Measurements from ENCODE around the gene CDKN2B-AS1. TPM values are rescaled to one million over a fixed set of nuclear protein-coding genes. Genes with fewer than 3 reads are reported as not detected.

CDKN2B-AS1 gene
- total RNA-seq, 1 donor: 2.1 TPM

DNA sequence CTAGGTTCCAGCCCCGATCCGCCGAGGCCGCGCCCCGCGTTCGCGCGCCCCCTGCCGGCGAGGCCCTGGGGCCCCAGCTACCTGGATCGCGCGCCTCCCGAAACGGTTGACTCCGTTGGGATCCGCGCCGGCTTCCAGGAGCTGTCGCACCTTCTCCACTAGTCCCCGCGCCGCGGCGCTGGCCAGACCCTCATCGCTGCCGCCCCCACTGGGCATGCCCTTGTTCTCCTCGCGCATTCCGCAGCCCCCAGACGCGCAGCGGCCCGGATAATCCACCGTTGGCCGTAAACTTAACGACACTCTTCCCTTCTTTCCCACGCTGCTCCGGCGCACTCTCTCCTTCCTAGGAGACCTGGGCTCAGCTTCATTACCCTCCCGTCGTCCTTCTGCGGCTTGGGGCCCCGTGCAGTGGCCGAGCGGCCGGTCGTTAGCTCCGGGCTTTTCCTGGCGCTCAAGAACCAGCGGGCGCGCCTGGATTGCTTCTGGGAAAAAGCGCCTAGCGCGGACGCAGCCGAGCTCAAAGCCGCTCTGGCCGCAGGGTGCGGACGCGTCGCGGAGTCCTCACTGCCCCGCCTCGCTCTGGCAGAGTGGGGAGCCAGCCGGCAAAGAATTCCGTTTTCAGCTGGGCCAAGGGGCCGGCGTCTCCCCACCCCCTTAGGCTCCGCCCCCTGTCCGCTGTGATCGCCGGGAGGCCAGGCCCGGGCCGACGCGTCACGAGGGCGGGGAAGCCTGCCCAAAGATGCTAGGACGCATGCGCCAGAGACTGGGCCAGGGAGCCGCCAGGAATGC, 14.3 kb downstream of the CDKN2B-AS1 start, which contains the start of gene CDKN2B:
TSS of gene CDKN2B (minus strand) at position 589 of the 789 bp plus-strand sequence. CDS start at position 237, 352 bp downstream.
- Histone ChIP-seq H3K27me3 (ENCODE audit: insufficient read depth, low read length) (peaks cover 84% of the 10 kb centered on the region), H3K9me3 (ENCODE audit: low read depth, low read length) (no peaks in the 10 kb centered on the region), H3K4me1 (ENCODE audit: insufficient read depth, low read length) (peaks cover 27% of the 10 kb centered on the region), H3K4me3 (ENCODE audit: low read length) (peak within 1 kb of the TSS; percentile 47)

GRCh38 chr9:22009506-22009867, 14.9 kb downstream of the CDKN2B-AS1 start:
- peaks cover 27% of the 10 kb centered on the region for H3K4me1 ChIP-seq (ENCODE audit: insufficient read depth, low read length)
- H3K27me3 ChIP-seq (ENCODE audit: insufficient read depth, low read length): peaks cover 78% of the 10 kb centered on the region
- peak overlapping the region; percentile 47 for H3K4me3 ChIP-seq (ENCODE audit: low read length)
- no peaks in the 10 kb centered on the region for H3K9me3 ChIP-seq (ENCODE audit: low read depth, low read length)

- peaks cover 16% of the 10 kb centered on the region for H3K4me1 ChIP-seq (ENCODE audit: insufficient read depth, low read length)
- H3K27me3 ChIP-seq (ENCODE audit: insufficient read depth, low read length): peaks cover 63% of the 10 kb centered on the region
- H3K4me3 ChIP-seq (ENCODE audit: low read length): no peak overlapping the region
- no peaks in the 10 kb centered on the region for H3K9me3 ChIP-seq (ENCODE audit: low read depth, low read length)
These were observed 16.5 kb downstream of the CDKN2B-AS1 start for GRCh38 chr9:22010866-22011625.

DNA sequence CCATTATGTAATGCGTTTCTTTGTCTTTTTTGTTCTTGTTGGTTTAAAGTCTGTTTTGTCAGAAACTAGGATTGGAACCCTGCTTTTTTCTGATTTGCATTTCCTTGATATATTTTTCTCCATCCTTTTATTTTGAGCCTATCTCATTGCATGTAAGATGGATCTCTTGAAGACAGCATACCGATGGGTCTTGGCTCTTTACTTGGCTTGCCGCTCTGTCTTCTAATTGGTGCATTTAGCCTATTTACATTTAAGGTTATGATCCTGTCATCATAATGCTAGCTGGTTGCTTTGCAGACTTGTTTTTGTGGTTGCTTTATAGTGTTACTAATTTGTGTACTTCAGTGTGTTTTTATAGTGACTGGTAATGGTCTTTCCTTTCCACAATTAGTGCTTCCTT, 27.8 kb downstream of the CDKN2B-AS1 start:
- no peak overlapping the region for H3K4me3 ChIP-seq (ENCODE audit: low read length)
- H3K27me3 ChIP-seq (ENCODE audit: insufficient read depth, low read length): peaks cover 13% of the 10 kb centered on the region

DNA sequence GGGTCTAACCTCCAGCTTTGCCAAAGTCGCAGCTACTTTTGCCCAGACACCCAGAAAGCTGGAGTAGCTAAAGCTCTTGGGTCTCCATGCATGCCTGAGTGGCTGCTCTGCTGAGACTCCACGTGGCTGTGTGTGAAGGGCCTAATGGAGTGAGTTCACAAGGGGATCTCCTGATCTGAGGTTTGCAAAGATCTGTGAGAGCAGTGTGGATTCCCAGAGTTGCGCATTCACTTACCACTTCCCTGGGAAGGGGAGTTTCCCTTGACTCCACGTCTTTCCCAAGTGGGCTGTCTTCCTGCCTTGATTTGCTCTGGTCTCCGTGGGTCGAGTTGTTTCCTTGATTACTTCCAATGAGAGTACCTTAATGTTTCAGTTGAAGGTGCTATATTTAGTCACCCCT, 32.1 kb downstream of the CDKN2B-AS1 start:
- H3K27me3 ChIP-seq (ENCODE audit: insufficient read depth, low read length): peaks cover 8% of the 10 kb centered on the region
- no peaks in the 10 kb centered on the region for H3K9me3 ChIP-seq (ENCODE audit: low read depth, low read length)
- peaks cover 17% of the 10 kb centered on the region for H3K4me1 ChIP-seq (ENCODE audit: insufficient read depth, low read length)
- H3K4me3 ChIP-seq (ENCODE audit: low read length): no peak overlapping the region

More for the DNA sequence above, 27.8 kb downstream of the CDKN2B-AS1 start:
- Histone ChIP-seq H3K9me3 (ENCODE audit: low read depth, low read length) (no peaks in the 10 kb centered on the region), H3K4me1 (ENCODE audit: insufficient read depth, low read length) (no peaks in the 10 kb centered on the region)

GRCh38 chr9:22028394-22028793, 33.8 kb downstream of the CDKN2B-AS1 start:
- peaks cover 19% of the 10 kb centered on the region for H3K4me1 ChIP-seq (ENCODE audit: insufficient read depth, low read length)

DNA sequence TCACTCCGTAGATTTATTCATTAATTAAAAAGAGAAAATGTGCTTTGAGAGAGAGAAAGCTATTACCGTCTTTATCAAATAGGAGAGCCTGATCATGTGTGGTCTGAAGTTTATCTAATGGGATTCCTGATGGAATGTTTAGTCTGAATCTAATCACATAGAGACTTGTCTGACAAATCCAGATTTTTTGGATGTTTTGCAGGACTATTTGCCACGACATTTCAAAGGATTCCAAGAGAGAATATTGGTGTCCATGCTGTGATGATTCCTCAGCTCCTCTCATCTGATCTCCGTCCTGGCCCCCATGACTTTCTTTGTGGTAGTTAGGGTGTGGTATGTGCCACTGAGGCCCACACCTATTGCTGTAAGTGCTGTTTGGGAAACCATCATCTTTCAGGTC, 34.6 kb downstream of the CDKN2B-AS1 start:
- no peak overlapping the region for H3K4me3 ChIP-seq (ENCODE audit: low read length)
- no peaks in the 10 kb centered on the region for H3K27me3 ChIP-seq (ENCODE audit: insufficient read depth, low read length)
- peaks cover 19% of the 10 kb centered on the region for H3K4me1 ChIP-seq (ENCODE audit: insufficient read depth, low read length)
- H3K9me3 ChIP-seq (ENCODE audit: low read depth, low read length): no peaks in the 10 kb centered on the region

More at GRCh38 chr9:22028394-22028793, 33.8 kb downstream of the CDKN2B-AS1 start:
- Histone ChIP-seq H3K9me3 (ENCODE audit: low read depth, low read length) (no peaks in the 10 kb centered on the region), H3K4me3 (ENCODE audit: low read length) (no peak overlapping the region), H3K27me3 (ENCODE audit: insufficient read depth, low read length) (no peaks in the 10 kb centered on the region)

- Histone ChIP-seq H3K4me1 (ENCODE audit: insufficient read depth, low read length) (peaks cover 21% of the 10 kb centered on the region), H3K27me3 (ENCODE audit: insufficient read depth, low read length) (no peaks in the 10 kb centered on the region), H3K4me3 (ENCODE audit: low read length) (no peak overlapping the region), H3K9me3 (ENCODE audit: low read depth, low read length) (no peaks in the 10 kb centered on the region)
These were observed 35.6 kb downstream of the CDKN2B-AS1 start for GRCh38 chr9:22030101-22030598.

GRCh38 chr9:22031655-22032411, 37.2 kb downstream of the CDKN2B-AS1 start:
- Histone ChIP-seq H3K4me1 (ENCODE audit: insufficient read depth, low read length) (peaks cover 31% of the 10 kb centered on the region), H3K9me3 (ENCODE audit: low read depth, low read length) (no peaks in the 10 kb centered on the region), H3K27me3 (ENCODE audit: insufficient read depth, low read length) (no peaks in the 10 kb centered on the region), H3K4me3 (ENCODE audit: low read length) (no peak overlapping the region)

GRCh38 chr9:22033012-22033630, 38.5 kb downstream of the CDKN2B-AS1 start:
- Histone ChIP-seq H3K9me3 (ENCODE audit: low read depth, low read length) (no peaks in the 10 kb centered on the region), H3K4me3 (ENCODE audit: low read length) (no peak overlapping the region), H3K4me1 (ENCODE audit: insufficient read depth, low read length) (peaks cover 39% of the 10 kb centered on the region), H3K27me3 (ENCODE audit: insufficient read depth, low read length) (no peaks in the 10 kb centered on the region)

- H3K27me3 ChIP-seq (ENCODE audit: insufficient read depth, low read length): no peaks in the 10 kb centered on the region
- H3K9me3 ChIP-seq (ENCODE audit: low read depth, low read length): no peaks in the 10 kb centered on the region
- H3K4me3 ChIP-seq (ENCODE audit: low read length): no peak overlapping the region
- H3K4me1 ChIP-seq (ENCODE audit: insufficient read depth, low read length): peaks cover 29% of the 10 kb centered on the region
These were observed 41.0 kb downstream of the CDKN2B-AS1 start for GRCh38 chr9:22035591-22036011.

DNA sequence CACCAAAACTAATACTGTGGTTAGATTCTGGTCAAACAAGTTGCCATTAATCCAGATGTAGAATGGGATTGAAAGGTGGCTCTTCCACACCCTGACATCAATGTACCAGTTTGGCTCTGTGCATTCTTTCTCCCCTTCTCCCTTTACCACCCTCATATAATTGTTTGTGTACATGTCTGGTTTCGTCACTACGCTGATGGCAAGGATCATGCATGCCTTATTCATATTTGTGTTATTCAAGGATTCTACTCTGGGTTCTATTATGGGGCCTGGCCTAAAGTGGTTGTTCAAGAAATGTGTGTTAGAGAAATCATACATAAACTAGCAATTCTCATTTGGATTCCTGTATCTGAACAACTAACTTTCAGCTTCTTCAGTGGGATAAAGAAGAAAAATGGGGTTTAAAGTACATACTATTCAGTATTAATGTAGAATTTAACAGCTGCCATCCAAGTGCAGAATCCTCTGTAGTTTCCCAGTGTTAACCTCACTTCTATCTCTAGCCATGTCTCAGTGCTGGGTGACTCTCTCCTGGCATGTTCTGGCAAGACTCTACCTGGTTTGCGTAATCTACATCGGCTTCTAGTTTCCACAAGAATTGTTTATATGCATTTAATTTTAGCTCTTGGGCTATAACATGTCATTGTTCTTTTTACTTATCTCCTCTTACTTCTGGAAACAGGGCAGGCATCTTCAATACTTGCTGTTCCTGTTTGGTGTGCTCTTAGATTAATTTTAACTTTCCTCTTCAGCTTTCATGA, 42.5 kb downstream of the CDKN2B-AS1 start:
- Histone ChIP-seq H3K4me3 (ENCODE audit: low read length) (no peak overlapping the region), H3K9me3 (ENCODE audit: low read depth, low read length) (no peaks in the 10 kb centered on the region), H3K27me3 (ENCODE audit: insufficient read depth, low read length) (peaks cover 2% of the 10 kb centered on the region), H3K4me1 (ENCODE audit: insufficient read depth, low read length) (peaks cover 23% of the 10 kb centered on the region)

GRCh38 chr9:22037954-22038690, 43.5 kb downstream of the CDKN2B-AS1 start:
- Histone ChIP-seq H3K27me3 (ENCODE audit: insufficient read depth, low read length) (peaks cover 2% of the 10 kb centered on the region), H3K4me1 (ENCODE audit: insufficient read depth, low read length) (peaks cover 23% of the 10 kb centered on the region), H3K4me3 (ENCODE audit: low read length) (no peak overlapping the region), H3K9me3 (ENCODE audit: low read depth, low read length) (no peaks in the 10 kb centered on the region)

Measured in mononuclear cell (primary cell).